HG03469 (cell line): ENCODE measurements around the gene PLEKHG2.
A peak's percentile ranks its signal among the peaks of the same experiment; 100 is the strongest.

Experiments
- ATAC-seq: cut with Tn5 transposase; IDR thresholded peaks from one replicate; pipeline ENCODE4 v1.9.1; 2021; ENCODE audit warnings: mild to moderate bottlenecking, moderate library complexity, moderate number of reproducible peaks; ENCODE audit not compliant: unreplicated experiment

PLEKHG2 gene

GRCh38 chr19:39403331-39404312 lies 8.8 kb upstream of the PLEKHG2 start:
- ATAC-seq: no peak

GRCh38 chr19:39405261-39405957 lies 7.1 kb upstream of the PLEKHG2 start:
- no peak for ATAC-seq

GRCh38 chr19:39405958-39406655 lies 6.4 kb upstream of the PLEKHG2 start:
- ATAC-seq: no peak

- no peak for ATAC-seq
Observed at GRCh38 chr19:39406656-39407409, 5.6 kb upstream of the PLEKHG2 start, which contains the start of gene ZFP36. TSS of gene ZFP36 (plus strand) at chr19:39406847. CDS start at chr19:39406905, 58 bp downstream.

- ATAC-seq: no peak
Observed at GRCh38 chr19:39407410-39407659, 5.1 kb upstream of the PLEKHG2 start.

- ATAC-seq: no peak
Observed at GRCh38 chr19:39407660-39408391, 4.6 kb upstream of the PLEKHG2 start.

GRCh38 chr19:39408392-39409207 lies 3.9 kb upstream of the PLEKHG2 start:
- no peak for ATAC-seq

- no peak for ATAC-seq
Observed at GRCh38 chr19:39409208-39410016, 3.1 kb upstream of the PLEKHG2 start.

- ATAC-seq: no peak
Observed at GRCh38 chr19:39410017-39410830, 2.2 kb upstream of the PLEKHG2 start.

GRCh38 chr19:39410831-39411080 lies 1.7 kb upstream of the PLEKHG2 start:
- ATAC-seq: no peak

- ATAC-seq: no peak
Observed at GRCh38 chr19:39411081-39411831, 1.2 kb upstream of the PLEKHG2 start.

- ATAC-seq: peak; percentile 16
Observed at GRCh38 chr19:39411832-39412099, 703 bp upstream of the PLEKHG2 start.

- no peak for ATAC-seq
Observed at GRCh38 chr19:39412867-39413271, 400 bp downstream of the PLEKHG2 start.

- no peak for ATAC-seq
Observed at GRCh38 chr19:39413272-39413910, 922 bp downstream of the PLEKHG2 start.

- ATAC-seq: no peak
Observed at GRCh38 chr19:39413911-39414608, 1.6 kb downstream of the PLEKHG2 start.
